K562 (cell line): ENCODE results near the gene ATXN10. TPM values are rescaled to one million over a fixed set of nuclear protein-coding genes. Genes with fewer than 3 reads are reported as not detected.

Source experiments
- ATAC-seq: fragments of 200-7000 bp; cut with Tn5 transposase; 3 replicates; pipeline ENCODE4 v1.9.1; 2020; ENCODE audit warnings: moderate library complexity
- BruUV-seq: library from RNA; stranded (reverse); fragments of 400-500 nt; replicated peaks from 2 replicates; lab custom pipeline; 2021; lab: Mats Ljungman, UMichigan
- CTCF ChIA-PET: fragments of 300-600 bp; formaldehyde crosslinking; extraction: SDS; loops from one replicate; lab custom pipeline; 2021; ENCODE audit warnings: low intra/inter-chr PET ratio; lab: Yijun Ruan, JAX
- POLR2A ChIA-PET: fragments of 300-600, 350-650 bp; sonication (Branson Sonifier 250); formaldehyde crosslinking; extraction: SDS; loops from one replicate; lab custom pipeline; 2021; ENCODE audit warnings: antibody characterized with exemption, inconsistent platforms; lab: Yijun Ruan, JAX
- DNase-seq, 4 experiments: peaks; one replicate each; pipeline versions ENCODE4 v3.0.0 to v3.0.0-alpha.2; 2011 to 2018; ENCODE audit warnings: low spot score in 3 of 4, mixed read lengths in 3 of 4; ENCODE audit errors: extremely low read depth in 1 of 4
- FAIRE-seq: peaks from 2 replicates; lab custom pipeline; 2011; peaks lifted over from hg19 to GRCh38; lab: Jason Lieb, UNC
- H2AFZ ChIP-seq: 2 replicates; pipeline ENCODE4 v1.6.0; 2011; ENCODE audit warnings: low read depth, low read length, control low read depth, inconsistent platforms
- H3K27ac ChIP-seq: fragments of 200-600 bp; 3 replicates; pipeline ENCODE4 v1.8.0; 2011; ENCODE audit warnings: low read depth, mild to moderate bottlenecking, control low read depth, inconsistent platforms, low read length, moderate library complexity, mixed read lengths; ENCODE audit errors: extremely low read depth
- H3K27me3 ChIP-seq, 2 experiments: fragments of 300-600 bp in 1 of 2; 2 replicates in 1 of 2; 3 replicates in 1 of 2; pipeline versions ENCODE4 v1.6.0 to v1.8.0; 2011; ENCODE audit warnings: inconsistent platforms in 2 of 2, low read length in 2 of 2, mild to moderate bottlenecking in 1 of 2, mixed read lengths in 1 of 2, moderate library complexity in 1 of 2; ENCODE audit not compliant: control insufficient read depth in 2 of 2, insufficient read depth in 2 of 2
- H3K36me3 ChIP-seq: fragments of 300-600 bp; 3 replicates; pipeline ENCODE4 v1.8.0; 2011; ENCODE audit warnings: mild to moderate bottlenecking, low read length, inconsistent platforms; ENCODE audit not compliant: control insufficient read depth, insufficient read depth
- H3K4me1 ChIP-seq, 2 experiments: fragments of 200-600 bp in 1 of 2; replicated peaks in 1 of 2; 2 replicates in 1 of 2; 3 replicates in 1 of 2; pipeline versions ENCODE4 v1.5.1 to v1.8.0; 2011; ENCODE audit warnings: inconsistent platforms in 2 of 2, low read length in 2 of 2, mild to moderate bottlenecking in 1 of 2, mixed read lengths in 1 of 2, moderate library complexity in 1 of 2; ENCODE audit not compliant: control insufficient read depth in 2 of 2, insufficient read depth in 2 of 2
- H3K4me2 ChIP-seq: 2 replicates; pipeline ENCODE4 v1.6.1; 2011; ENCODE audit warnings: low read length, control low read depth, inconsistent platforms, mixed read lengths; ENCODE audit not compliant: insufficient read depth
- H3K4me3 ChIP-seq: fragments of 200-600 bp; sonication (generic), shearing (Covaris generic); 2 replicates; pipeline ENCODE4 v1.5.1; 2016; ENCODE audit warnings: control low read depth, inconsistent platforms
- H3K79me2 ChIP-seq: fragments of 200-600 bp; 3 replicates; pipeline ENCODE4 v1.8.0; 2011; ENCODE audit warnings: low read length, inconsistent platforms; ENCODE audit not compliant: control insufficient read depth, insufficient read depth
- H3K9ac ChIP-seq, 2 experiments: 2 replicates each; pipeline versions ENCODE4 v1.6.0 to v1.6.1; 2011; ENCODE audit warnings: low read depth in 2 of 2, low read length in 2 of 2, control low read depth in 1 of 2, inconsistent platforms in 1 of 2, mild to moderate bottlenecking in 1 of 2, mixed read lengths in 1 of 2; ENCODE audit not compliant: insufficient read depth in 1 of 2
- H3K9me1 ChIP-seq: one replicate; pipeline ENCODE4 v1.6.0; 2011; ENCODE audit warnings: inconsistent platforms, mild to moderate bottlenecking, low read length, moderate library complexity; ENCODE audit not compliant: control insufficient read depth, insufficient read depth
- H3K9me3 ChIP-seq: replicated peaks from 2 replicates; pipeline ENCODE4 v1.5.1; 2011; ENCODE audit warnings: low read depth, low read length, inconsistent platforms; ENCODE audit not compliant: control insufficient read depth, insufficient read depth
- H4K20me1 ChIP-seq: replicated peaks from 2 replicates; pipeline ENCODE4 v1.6.1; 2011; ENCODE audit warnings: low read length, inconsistent platforms, mixed read lengths; ENCODE audit not compliant: control insufficient read depth, insufficient read depth
- DNMT1 ChIP-seq: fragments of 450-650 bp; IDR thresholded peaks from 2 replicates; pipeline ENCODE4 v1.6.1; 2016; ENCODE audit warnings: antibody characterized with exemption, mild to moderate bottlenecking
- KLF13 ChIP-seq: fragments of 450-650 bp; IDR thresholded peaks from 2 replicates; pipeline ENCODE4 v1.6.1; 2016; ENCODE audit warnings: missing genetic modification characterization, low read depth, mild to moderate bottlenecking, missing compliant biosample characterization, moderate library complexity, borderline replicate concordance
- MAZ ChIP-seq, 2 experiments: fragments of 450-650 bp in 1 of 2; sonication (generic) in 1 of 2; formaldehyde crosslinking; IDR thresholded peaks in 1 of 2; conservative IDR thresholded peaks in 1 of 2; 2 replicates each; pipeline versions ENCODE4 v1.4.0 to v1.5.0; 2020; ENCODE audit warnings: mild to moderate bottlenecking in 1 of 2, missing genetic modification reagents in 1 of 2
- NFATC3 ChIP-seq: fragments of 450-650 bp; IDR thresholded peaks from 2 replicates; pipeline ENCODE4 v1.6.1; 2017; ENCODE audit warnings: mild to moderate bottlenecking
- NR0B1 ChIP-seq: fragments of 450-650 bp; IDR thresholded peaks from one replicate; pipeline ENCODE4 v1.6.1; 2018; ENCODE audit warnings: mild to moderate bottlenecking, moderate library complexity; ENCODE audit not compliant: partially characterized antibody
- ZBTB43 ChIP-seq: sonication (generic); formaldehyde crosslinking; IDR thresholded peaks from 2 replicates; pipeline ENCODE4 v1.8.0; 2023; ENCODE audit warnings: mild to moderate bottlenecking, missing genetic modification reagents
- ZNF239 ChIP-seq: fragments of 250-450 bp; sonication (Bioruptor Pico); IDR thresholded peaks from 2 replicates; pipeline ENCODE4 v1.4.0; 2020; ENCODE audit warnings: mild to moderate bottlenecking
- whole genome bisulfite sequencing: fragments of 100-300 bp; shearing (Covaris generic); methylation state at CpG from one replicate; pipeline ENCODE4 v1.1.6; 2016; ENCODE audit warnings: low coverage, mixed read lengths; ENCODE audit not compliant: insufficient coverage; ENCODE audit errors: missing lambda C conversion rate; 5-methylcytosine and 5-hydroxymethylcytosine counted together
- in situ Hi-C: fragments of 300-500 bp; cut with MboI; formaldehyde crosslinking; loops from 4 replicates; pipeline ENCODE4 v1.15.0; 2018; ENCODE audit warnings: inconsistent platforms, mixed read lengths
- intact Hi-C: fragments of 100-400 bp; cut with micrococcal nuclease; formaldehyde crosslinking; loops from 2 replicates; pipeline ENCODE4 v1.14.2; 2022
- polyA plus RNA-seq, 8 experiments: library from polyadenylated mRNA; depleted of rRNA in 4 of 8; stranded (reverse) in 5 of 8; unstranded in 3 of 8; fragments of >200 nt; fragmentation: Nextera tagmentation in 2 of 8; fragmentation: Illumina TruSeq in 1 of 8; extraction: Ambion mirVana in 2 of 8; extraction: Trizol in 1 of 8; gene quantifications; 2 replicates each; pipeline versions ENCODE4 v1.2.1 to v1.2.3, GENCODE V29; 2011 to 2014; ENCODE audit warnings: inconsistent platforms in 1 of 8, missing spikeins in 1 of 8
- total RNA-seq, 7 experiments: library from RNA; depleted of rRNA in 6 of 7; stranded (reverse); fragments of >200 nt in 6 of 7; fragmentation: Illumina TruSeq in 2 of 7; extraction: Trizol in 2 of 7; gene quantifications; 2 replicates each; pipeline versions ENCODE4 v1.2.1 to v1.2.3, GENCODE V29; 2011 to 2021; ENCODE audit warnings: low replicate concordance in 1 of 7
- TF ChIP-seq, protein P1 (sequence below): fragments of 250-450 bp; sonication (Bioruptor Pico); IDR thresholded peaks from 2 replicates; pipeline ENCODE4 v1.5.0; 2022; ENCODE audit warnings: mild to moderate bottlenecking

ATXN10 gene
- total and polyA plus RNA-seq, 9 of the 15 experiments (the other 6 are each of a cell fraction or from before 2014, with no cell fraction given) = 11.5 to 190 (median 33.6) TPM

- TF ChIP-seq NR0B1 = no peak
Measured at GRCh38 chr22:45744442-45744841, 72.8 kb downstream of the ATXN10 start (continued).

DNA sequence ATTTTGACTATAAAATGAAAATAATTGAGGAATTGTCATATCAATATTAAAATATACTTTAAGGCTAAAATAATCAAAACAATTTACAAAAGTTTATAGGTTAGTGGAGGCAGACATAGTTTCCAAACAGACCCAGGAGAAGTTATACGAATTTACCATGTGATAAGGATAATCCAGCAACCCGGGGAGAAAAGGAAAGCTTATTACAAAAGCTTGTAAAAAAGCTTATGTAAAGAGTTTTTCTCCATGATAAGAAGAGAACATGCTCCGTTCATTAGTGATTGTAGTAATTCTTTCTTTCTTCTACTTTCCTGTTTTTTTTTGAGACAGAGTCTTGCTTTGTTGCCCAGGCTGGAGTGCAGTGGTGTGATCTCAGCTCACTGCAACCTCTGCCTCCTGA lies 79.0 kb downstream of the ATXN10 start:
- no peaks in the 10 kb centered on the region for H3K27me3 ChIP-seq
- no peak overlapping the region for H3K4me3 ChIP-seq
- no peak for TF ChIP-seq ZNF239 (CRISPR knock-in tag)
- no peak for TF ChIP-seq KLF13
- TF ChIP-seq NFATC3 = no peak
- TF ChIP-seq ZBTB43 (CRISPR knock-in tag) = no peak
- no peak for TF ChIP-seq DNMT1
- TF ChIP-seq, protein P1, sequence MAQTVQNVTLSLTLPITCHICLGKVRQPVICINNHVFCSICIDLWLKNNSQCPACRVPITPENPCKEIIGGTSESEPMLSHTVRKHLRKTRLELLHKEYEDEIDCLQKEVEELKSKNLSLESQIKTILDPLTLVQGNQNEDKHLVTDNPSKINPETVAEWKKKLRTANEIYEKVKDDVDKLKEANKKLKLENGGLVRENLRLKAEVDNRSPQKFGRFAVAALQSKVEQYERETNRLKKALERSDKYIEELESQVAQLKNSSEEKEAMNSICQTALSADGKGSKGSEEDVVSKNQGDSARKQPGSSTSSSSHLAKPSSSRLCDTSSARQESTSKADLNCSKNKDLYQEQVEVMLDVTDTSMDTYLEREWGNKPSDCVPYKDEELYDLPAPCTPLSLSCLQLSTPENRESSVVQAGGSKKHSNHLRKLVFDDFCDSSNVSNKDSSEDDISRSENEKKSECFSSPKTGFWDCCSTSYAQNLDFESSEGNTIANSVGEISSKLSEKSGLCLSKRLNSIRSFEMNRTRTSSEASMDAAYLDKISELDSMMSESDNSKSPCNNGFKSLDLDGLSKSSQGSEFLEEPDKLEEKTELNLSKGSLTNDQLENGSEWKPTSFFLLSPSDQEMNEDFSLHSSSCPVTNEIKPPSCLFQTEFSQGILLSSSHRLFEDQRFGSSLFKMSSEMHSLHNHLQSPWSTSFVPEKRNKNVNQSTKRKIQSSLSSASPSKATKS (CRISPR knock-in tag) = no peak
- TF ChIP-seq MAZ (CRISPR knock-in tag; conservative IDR thresholded peaks at IDR 0.05 in 1 of 2, IDR thresholded peaks at IDR 0.05 in 1 of 2) = no peak
- TF ChIP-seq, all 486 proteins: peak for 0
- CTCF ChIA-PET = no interaction called here
- FAIRE-seq = no peak
- no peaks in the 10 kb centered on the region for H3K36me3 ChIP-seq
- no peak for DNase-seq
- H3K4me1 ChIP-seq = no peaks in the 10 kb centered on the region
- no peaks in the 10 kb centered on the region for H3K9me3 ChIP-seq
- in situ Hi-C loops (no loop called here), intact Hi-C loops (no loop called here)
- H3K27ac ChIP-seq = no peak overlapping the region
- no peak overlapping the region for H3K9ac ChIP-seq
- no peak overlapping the region for H2AFZ ChIP-seq
- BruUV-seq = no TSS peak
- POLR2A ChIA-PET = no interaction called here
- H4K20me1 ChIP-seq = no peaks in the 10 kb centered on the region
- ATAC-seq = no peak
- no peaks in the 10 kb centered on the region for H3K9me1 ChIP-seq
- no peak overlapping the region for H3K4me2 ChIP-seq
- no peaks in the 10 kb centered on the region for H3K79me2 ChIP-seq
- WGBS = 71% methylated on average over 3 of the region's 3 CpGs
